ENCODE data around the gene MAGEC3.

- TF ChIP-seq CTCF (conservative IDR thresholded peaks at IDR 0.05 in 1 of 2, IDR thresholded peaks at IDR 0.05 in 1 of 2; ENCODE audit: extremely low read depth in 1 of 2, insufficient read depth in 1 of 2, low read depth in 1 of 2, low read length in 2 of 2) (no peak), EZH2 (IDR thresholded peaks at IDR 0.05; ENCODE audit: borderline replicate concordance, low read length) (no peak)
Observed at GRCh38 chrX:141934059-141934641, 96.0 kb downstream of the MAGEC3 start.

Measured in mammary epithelial cell (primary cell).